GM23338 (cell line): ENCODE results near the gene ARL6IP1. TPM values are rescaled to one million over a fixed set of nuclear protein-coding genes. Genes with fewer than 3 reads are reported as not detected.

Experiments
- ATAC-seq: fragments of 200-7000 bp; cut with Tn5 transposase; 3 replicates; pipeline ENCODE4 v1.9.1; 2020
- DNase-seq: peaks from one replicate; pipeline ENCODE4 v3.0.0-alpha.2; 2015; ENCODE audit warnings: low spot score
- H2AFZ ChIP-seq: fragments of 200-600 bp; sonication (generic); 2 replicates; pipeline ENCODE4 v1.8.0; 2016; ENCODE audit warnings: antibody characterized with exemption, mild to moderate bottlenecking, moderate library complexity
- H3F3A ChIP-seq: fragments of 200-600 bp; sonication (generic); replicated peaks from 2 replicates; pipeline ENCODE4 v1.8.0; 2017; ENCODE audit warnings: antibody characterized with exemption, mixed run types, low read depth
- H3K27ac ChIP-seq: fragments of 200-600 bp; sonication (generic); 2 replicates; pipeline ENCODE4 v1.6.1; 2016; ENCODE audit warnings: low read depth
- H3K27me3 ChIP-seq: fragments of 200-600 bp; sonication (generic); 2 replicates; pipeline ENCODE4 v1.8.0; 2016; ENCODE audit warnings: mild to moderate bottlenecking, mixed run types, moderate library complexity; ENCODE audit not compliant: insufficient read depth
- H3K36me3 ChIP-seq: fragments of 200-600 bp; sonication (generic); 2 replicates; pipeline ENCODE4 v1.8.0; 2016; ENCODE audit warnings: mild to moderate bottlenecking; ENCODE audit not compliant: insufficient read depth
- H3K4me1 ChIP-seq: fragments of 200-600 bp; sonication (generic); 2 replicates; pipeline ENCODE4 v1.8.0; 2016; ENCODE audit warnings: mild to moderate bottlenecking, moderate library complexity; ENCODE audit not compliant: insufficient read depth
- H3K4me2 ChIP-seq: fragments of 200-600 bp; sonication (generic); 2 replicates; pipeline ENCODE4 v1.7.1; 2017; ENCODE audit warnings: mixed run types
- H3K4me3 ChIP-seq: fragments of 200-600 bp; sonication (generic); 2 replicates; pipeline ENCODE4 v1.6.1; 2016; ENCODE audit warnings: mixed run types
- H3K79me2 ChIP-seq: fragments of 200-600 bp; sonication (generic); replicated peaks from 2 replicates; pipeline ENCODE4 v1.8.0; 2017; ENCODE audit warnings: mild to moderate bottlenecking; ENCODE audit not compliant: insufficient read depth
- H3K9me2 ChIP-seq: fragments of 200-600 bp; sonication (generic); 2 replicates; pipeline ENCODE4 v1.8.0; 2017; ENCODE audit not compliant: insufficient read depth
- H4K20me1 ChIP-seq: fragments of 200-600 bp; sonication (generic); replicated peaks from 2 replicates; pipeline ENCODE4 v1.8.0; 2017; ENCODE audit warnings: mild to moderate bottlenecking; ENCODE audit not compliant: insufficient read depth
- H3K27ac Mint-ChIP-seq: 2 replicates; pipeline ENCODE4 v1.8.0; 2020; ENCODE audit warnings: inconsistent platforms, mild to moderate bottlenecking, moderate library complexity, mixed read lengths
- H3K27me3 Mint-ChIP-seq: 3 replicates; pipeline ENCODE4 v1.8.0; 2022; ENCODE audit warnings: low read depth, mild to moderate bottlenecking, moderate library complexity, mixed read lengths, inconsistent platforms; ENCODE audit not compliant: insufficient read depth, poor library complexity
- H3K36me3 Mint-ChIP-seq: 3 replicates; pipeline ENCODE4 v1.8.0; 2021; ENCODE audit warnings: low read depth, mild to moderate bottlenecking, inconsistent platforms, moderate library complexity, mixed read lengths
- H3K4me1 Mint-ChIP-seq: 3 replicates; pipeline ENCODE4 v1.8.0; 2020; ENCODE audit warnings: mild to moderate bottlenecking, inconsistent platforms, mixed read lengths
- H3K4me3 Mint-ChIP-seq: 3 replicates; pipeline ENCODE4 v1.8.0; 2021; ENCODE audit warnings: moderate library complexity, mild to moderate bottlenecking, inconsistent platforms, mixed read lengths
- H3K9me3 Mint-ChIP-seq: 3 replicates; pipeline ENCODE4 v1.8.0; 2020; ENCODE audit warnings: moderate library complexity, mild to moderate bottlenecking, inconsistent platforms, mixed read lengths
- CREB1 ChIP-seq: fragments of 250-450 bp; sonication (Bioruptor Pico); IDR thresholded peaks from 2 replicates; pipeline ENCODE4 v1.5.0; 2020; ENCODE audit warnings: low read depth, mild to moderate bottlenecking, moderate library complexity
- CTCF ChIP-seq, 2 experiments: fragments of 200-600 bp in 1 of 2; sonication (generic) in 1 of 2; conservative IDR thresholded peaks; 2 replicates each; pipeline versions ENCODE4 v1.5.1 to v1.6.1; 2016 to 2017; ENCODE audit warnings: antibody characterized with exemption in 2 of 2, low read depth in 2 of 2, mild to moderate bottlenecking in 2 of 2, moderate library complexity in 1 of 2
- ETS1 ChIP-seq: IDR thresholded peaks from 2 replicates; pipeline ENCODE4 v1.6.1; 2016; ENCODE audit warnings: antibody characterized with exemption
- EZH2 ChIP-seq: fragments of 200-600 bp; sonication (generic); IDR thresholded peaks from one replicate; pipeline ENCODE4 v1.8.0; 2017; ENCODE audit warnings: antibody characterized with exemption, mild to moderate bottlenecking, low read depth; ENCODE audit not compliant: unreplicated experiment
- EZH2phosphoT487 ChIP-seq: fragments of 200-600 bp; sonication (generic); IDR thresholded peaks from one replicate; pipeline ENCODE4 v1.8.1; 2018; ENCODE audit warnings: antibody characterized with exemption; ENCODE audit not compliant: unreplicated experiment
- JUNB ChIP-seq: IDR thresholded peaks from one replicate; pipeline ENCODE4 v1.6.1; 2016; ENCODE audit warnings: antibody characterized with exemption; ENCODE audit not compliant: unreplicated experiment
- NANOG ChIP-seq: IDR thresholded peaks from 2 replicates; pipeline ENCODE4 v1.6.1; 2016; ENCODE audit warnings: antibody characterized with exemption, borderline replicate concordance
- POLR2AphosphoS5 ChIP-seq: IDR thresholded peaks from 2 replicates; pipeline ENCODE4 v1.6.1; 2016; ENCODE audit warnings: antibody characterized with exemption, low read depth
- REST ChIP-seq: IDR thresholded peaks from one replicate; pipeline ENCODE4 v1.6.1; 2018; ENCODE audit warnings: antibody characterized with exemption; ENCODE audit not compliant: unreplicated experiment
- STAT1 ChIP-seq: IDR thresholded peaks from one replicate; pipeline ENCODE4 v1.6.1; 2016; ENCODE audit warnings: antibody characterized with exemption; ENCODE audit not compliant: unreplicated experiment
- ZNF331 ChIP-seq: fragments of 250-450 bp; sonication (Bioruptor Pico); IDR thresholded peaks from 2 replicates; pipeline ENCODE4 v1.5.0; 2020; ENCODE audit warnings: low read depth, mild to moderate bottlenecking, moderate library complexity
- polyA plus RNA-seq: library from polyadenylated mRNA; unstranded; fragments of >200 nt; fragmentation: Nextera tagmentation; extraction: Ambion mirVana; gene quantifications from 2 replicates; pipeline ENCODE4 v1.2.1, GENCODE V29; 2016
- total RNA-seq: library from RNA; depleted of rRNA; stranded (reverse); fragments of >200 nt; shearing (Covaris generic); gene quantifications from 2 replicates; pipeline ENCODE4 v1.2.3, GENCODE V29; 2014

ARL6IP1 gene
- total and polyA plus RNA-seq, 2 experiments from 2014 or later: 192 to 250 TPM

- TF ChIP-seq REST (no peak), EZH2 (no peak), ZNF331 (CRISPR knock-in tag) (no peak)
Measured at GRCh38 chr16:18792836-18793433, 8.4 kb downstream of the ARL6IP1 start (continued).

- Histone ChIP-seq H3K4me1 (peaks cover 25% of the 10 kb centered on the region), H2AFZ (peak within 1 kb of the TSS; percentile 58; the same call in 1 of the 2 replicates), H3K4me2 (peak within 1 kb of the TSS; percentile 95), H4K20me1 (peaks cover 54% of the 10 kb centered on the region), H3K9me2 (no peaks in the 10 kb centered on the region), H3K4me3 (peak within 1 kb of the TSS; percentile 99), H3K79me2 (peaks cover 51% of the 10 kb centered on the region), H3K36me3 (peaks cover 70% of the 10 kb centered on the region), H3F3A (peaks cover 49% of the 10 kb centered on the region), H3K27me3 (no peaks in the 10 kb centered on the region), H3K27ac (peak within 1 kb of the TSS; percentile 91)
- peaks cover 33% of the 10 kb centered on the region for H3K4me1 Mint-ChIP-seq
- ATAC-seq (peak; percentile 94), DNase-seq (peak; percentile 99)
- peaks cover 92% of the 10 kb centered on the region for H3K36me3 Mint-ChIP-seq
- peaks cover 12% of the 10 kb centered on the region for H3K27me3 Mint-ChIP-seq
- H3K4me3 Mint-ChIP-seq: peak within 1 kb of the TSS; percentile 95
- H3K27ac Mint-ChIP-seq: peak within 1 kb of the TSS; percentile 99
- no peaks in the 10 kb centered on the region for H3K9me3 Mint-ChIP-seq
- TF ChIP-seq JUNB (no peak), ZNF331 (CRISPR knock-in tag) (no peak), ETS1 (peak; percentile 86), CTCF (conservative IDR thresholded peaks at IDR 0.05; ENCODE audit: low read depth in 2 of 2) (no peak), POLR2AphosphoS5 (peak; percentile 99), NANOG (no peak), CREB1 (CRISPR knock-in tag) (peak; percentile 59), REST (no peak), EZH2phosphoT487 (no peak), EZH2 (no peak), STAT1 (no peak)
Measured at GRCh38 chr16:18789850-18790706, 11.3 kb downstream of the ARL6IP1 start, which contains the start of gene RPS15A. RPS15A (minus strand) TSS chr16:18790334; CDS start chr16:18789113, 1,221 bp downstream.
